ENCODE data around the gene DHRSX.

- TF ChIP-seq CTCF (IDR thresholded peaks at IDR 0.05) (no peak), POLR2A (IDR thresholded peaks at IDR 0.05) (no peak)
These were observed 273.7 kb downstream of the DHRSX start for GRCh38 chrX:2226906-2227656.

All from thyroid gland (tissue), 4 donors.